Natural killer cell (primary cell): ENCODE data around the gene HSD17B3. TPM values are rescaled to one million over a fixed set of nuclear protein-coding genes. Genes with fewer than 3 reads are reported as not detected.

Source experiments
- ATAC-seq, 3 donors: fragments of 150-1000 bp in 2 of 3; fragments of 200-7000 bp in 1 of 3; cut with Tn5 transposase; 1 replicate in 1 of 3; 2 replicates in 2 of 3; pipeline ENCODE4 v1.10.0; 2021; ENCODE audit warnings: mild to moderate bottlenecking in 2 of 3, moderate library complexity in 2 of 3
- DNase-seq, 2 donors: peaks; one replicate each; pipeline versions ENCODE4 v3.0.0 to v3.0.0-alpha.2; 2013 to 2021; ENCODE audit warnings: mixed read lengths in 1 of 2
- H3K27ac ChIP-seq: one replicate; pipeline ENCODE4 v1.5.1; 2013; ENCODE audit warnings: mild to moderate bottlenecking, low read length
- H3K27me3 ChIP-seq: one replicate; pipeline ENCODE4 v1.6.1; 2013; ENCODE audit warnings: low read length; ENCODE audit not compliant: control insufficient read depth, insufficient read depth
- H3K36me3 ChIP-seq: one replicate; pipeline ENCODE4 v1.6.1; 2013; ENCODE audit warnings: low read length; ENCODE audit not compliant: control insufficient read depth, insufficient read depth
- H3K4me1 ChIP-seq: one replicate; pipeline ENCODE4 v1.6.1; 2013; ENCODE audit warnings: low read length; ENCODE audit not compliant: control insufficient read depth, insufficient read depth
- H3K4me3 ChIP-seq: one replicate; pipeline ENCODE4 v1.5.1; 2013; ENCODE audit warnings: low read length
- H3K9me3 ChIP-seq: one replicate; pipeline ENCODE4 v1.6.1; 2013; ENCODE audit warnings: low read length; ENCODE audit not compliant: control insufficient read depth, insufficient read depth
- H3K27ac Mint-ChIP-seq, 2 donors: one replicate each; pipeline ENCODE4 v1.8.0; 2022; ENCODE audit warnings: mild to moderate bottlenecking in 2 of 2, mixed read lengths in 2 of 2, moderate library complexity in 1 of 2
- H3K27me3 Mint-ChIP-seq, 2 donors: one replicate each; pipeline ENCODE4 v1.8.0; 2022; ENCODE audit warnings: low read depth in 2 of 2, mixed read lengths in 2 of 2
- H3K36me3 Mint-ChIP-seq: one replicate; pipeline ENCODE4 v1.8.0; 2022; ENCODE audit warnings: mixed read lengths
- H3K4me1 Mint-ChIP-seq, 2 donors: one replicate each; pipeline ENCODE4 v1.8.0; 2022; ENCODE audit warnings: mixed read lengths in 2 of 2
- H3K4me3 Mint-ChIP-seq: one replicate; pipeline ENCODE4 v1.8.0; 2022; ENCODE audit warnings: mild to moderate bottlenecking, moderate library complexity, mixed read lengths
- H3K9me3 Mint-ChIP-seq, 2 donors: one replicate each; pipeline ENCODE4 v1.8.0; 2022; ENCODE audit warnings: mixed read lengths in 2 of 2
- WGBS: methylation state at CpG from one replicate; pipeline ENCODE4 v1.1.7; 2013; ENCODE audit warnings: missing lambda C conversion rate; ENCODE audit not compliant: insufficient coverage; 5-methylcytosine and 5-hydroxymethylcytosine counted together
- intact Hi-C: fragments of 100-400 bp; cut with micrococcal nuclease; formaldehyde crosslinking; loops from one replicate; pipeline ENCODE4 v1.14.2; 2022
- total RNA-seq, 4 donors: library from RNA; stranded (reverse); fragments of 120-200 nt in 1 of 4; gene quantifications; one replicate each; pipeline versions ENCODE4 v1.2.3 to v1.2.4, GENCODE V29; 2013 to 2022
- TF ChIP-seq, protein P1 (sequence below): fragments of 200-600 bp; IDR thresholded peaks from one replicate; pipeline ENCODE4 v1.8.0; 2022; ENCODE audit warnings: antibody characterized with exemption

The HSD17B3 gene
- total RNA-seq, 3 donors from 2014 or later (not counting 1 experiment from before 2014, with no cell fraction given) = 0.68 to 0.96 (median 0.80) TPM

DNA sequence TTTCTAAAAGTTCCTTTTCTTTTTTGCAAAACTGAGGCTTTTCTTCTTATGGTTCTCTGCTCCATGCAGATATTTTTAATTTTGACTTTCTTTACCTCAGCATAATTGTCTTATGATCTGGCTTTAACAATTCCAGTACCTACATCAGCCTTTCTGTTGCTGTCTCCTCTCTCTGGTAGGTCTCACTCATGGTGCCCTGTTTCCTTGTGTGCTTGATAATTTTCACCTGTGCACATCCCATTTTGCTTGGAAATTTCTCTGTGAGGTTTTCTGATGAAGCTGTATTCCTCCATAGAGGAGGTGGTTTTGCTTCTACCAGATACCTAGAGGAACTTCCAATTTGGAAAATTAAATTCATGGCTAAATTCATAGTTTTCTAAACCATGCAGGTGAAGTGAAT lies 2.3 kb upstream of the HSD17B3 start:
- H3K4me1 ChIP-seq = no peaks in the 10 kb centered on the region
- TF ChIP-seq, protein P1, sequence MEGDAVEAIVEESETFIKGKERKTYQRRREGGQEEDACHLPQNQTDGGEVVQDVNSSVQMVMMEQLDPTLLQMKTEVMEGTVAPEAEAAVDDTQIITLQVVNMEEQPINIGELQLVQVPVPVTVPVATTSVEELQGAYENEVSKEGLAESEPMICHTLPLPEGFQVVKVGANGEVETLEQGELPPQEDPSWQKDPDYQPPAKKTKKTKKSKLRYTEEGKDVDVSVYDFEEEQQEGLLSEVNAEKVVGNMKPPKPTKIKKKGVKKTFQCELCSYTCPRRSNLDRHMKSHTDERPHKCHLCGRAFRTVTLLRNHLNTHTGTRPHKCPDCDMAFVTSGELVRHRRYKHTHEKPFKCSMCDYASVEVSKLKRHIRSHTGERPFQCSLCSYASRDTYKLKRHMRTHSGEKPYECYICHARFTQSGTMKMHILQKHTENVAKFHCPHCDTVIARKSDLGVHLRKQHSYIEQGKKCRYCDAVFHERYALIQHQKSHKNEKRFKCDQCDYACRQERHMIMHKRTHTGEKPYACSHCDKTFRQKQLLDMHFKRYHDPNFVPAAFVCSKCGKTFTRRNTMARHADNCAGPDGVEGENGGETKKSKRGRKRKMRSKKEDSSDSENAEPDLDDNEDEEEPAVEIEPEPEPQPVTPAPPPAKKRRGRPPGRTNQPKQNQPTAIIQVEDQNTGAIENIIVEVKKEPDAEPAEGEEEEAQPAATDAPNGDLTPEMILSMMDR = no peak
- ATAC-seq (no peak), DNase-seq (no peak)
- Mint-ChIP-seq H3K4me3 (no peak overlapping the region), H3K4me1 (no peaks in the 10 kb centered on the region), H3K36me3 (no peaks in the 10 kb centered on the region), H3K27ac (no peak overlapping the region), H3K9me3 (no peaks in the 10 kb centered on the region), H3K27me3 (peaks cover 7 to 22% of the 10 kb centered on the region in 2 donors)
- no peak overlapping the region for H3K27ac ChIP-seq
- H3K36me3 ChIP-seq = no peaks in the 10 kb centered on the region
- H3K4me3 ChIP-seq = no peak overlapping the region
- no peaks in the 10 kb centered on the region for H3K27me3 ChIP-seq
- no peaks in the 10 kb centered on the region for H3K9me3 ChIP-seq
- intact Hi-C loops = no loop called here

DNA sequence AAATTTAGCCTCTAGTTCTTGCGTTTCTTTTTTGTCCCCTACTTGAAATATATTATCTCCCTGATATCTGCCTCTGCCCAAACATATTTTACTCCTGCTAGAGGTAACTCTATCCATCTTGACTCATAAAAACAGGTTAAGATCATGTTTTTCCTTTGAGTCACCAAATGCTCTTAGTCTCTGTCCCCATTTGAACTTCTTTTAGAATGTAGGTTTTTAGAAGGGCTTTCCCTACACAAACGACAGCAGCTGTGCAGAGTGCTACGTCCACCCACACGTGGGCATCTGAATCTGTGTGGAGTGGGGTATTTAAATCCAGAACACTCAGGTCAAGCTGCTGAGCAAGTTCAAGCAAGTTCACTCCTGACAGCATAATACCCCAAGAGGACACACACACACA lies 2.2 kb downstream of the HSD17B3 start:
- Mint-ChIP-seq H3K4me3 (no peak overlapping the region), H3K27me3 (peaks cover 10 to 25% of the 10 kb centered on the region in 2 donors), H3K4me1 (no peaks in the 10 kb centered on the region), H3K9me3 (no peaks in the 10 kb centered on the region), H3K36me3 (no peaks in the 10 kb centered on the region), H3K27ac (no peak overlapping the region)
- TF ChIP-seq, protein P1 = no peak
- no peaks in the 10 kb centered on the region for H3K36me3 ChIP-seq
- H3K27me3 ChIP-seq = no peaks in the 10 kb centered on the region
- ATAC-seq (no peak), DNase-seq (no peak)
- H3K4me1 ChIP-seq = no peaks in the 10 kb centered on the region
- intact Hi-C loops = no loop called here
- H3K9me3 ChIP-seq = no peaks in the 10 kb centered on the region
- H3K27ac ChIP-seq = no peak overlapping the region
- H3K4me3 ChIP-seq = no peak overlapping the region
- 77% methylated on average over 1 of the region's 4 CpGs for WGBS

DNA sequence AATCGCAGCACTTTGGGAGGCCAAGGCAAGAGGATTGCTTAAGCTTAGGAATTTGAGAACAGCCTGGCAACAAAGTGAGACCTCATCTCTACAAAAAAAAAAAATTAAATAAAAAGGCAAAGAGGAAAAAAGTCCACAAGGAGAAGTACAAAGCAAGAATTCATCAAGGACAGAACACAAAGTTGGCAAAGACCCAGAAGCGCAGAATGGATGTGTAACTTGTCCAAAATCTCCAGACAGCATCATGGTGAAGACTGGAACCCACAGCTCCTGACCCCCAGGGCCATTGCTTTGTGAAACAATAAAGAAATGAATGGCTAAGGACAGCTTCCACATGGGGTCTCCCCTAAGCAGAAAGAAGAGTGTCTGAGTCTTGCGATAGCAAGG lies 7.8 kb downstream of the HSD17B3 start:
- H3K36me3 Mint-ChIP-seq = no peaks in the 10 kb centered on the region
- DNase-seq = no peak

More for the DNA sequence above, 7.8 kb downstream of the HSD17B3 start:
- Mint-ChIP-seq H3K27me3 (peaks cover 13 to 14% of the 10 kb centered on the region in 2 donors), H3K27ac (no peak overlapping the region), H3K4me3 (no peak overlapping the region), H3K4me1 (no peaks in the 10 kb centered on the region), H3K9me3 (no peaks in the 10 kb centered on the region)
- no peak overlapping the region for H3K27ac ChIP-seq
- no peak overlapping the region for H3K4me3 ChIP-seq
- H3K9me3 ChIP-seq = no peaks in the 10 kb centered on the region
- TF ChIP-seq, protein P1 = no peak
- H3K36me3 ChIP-seq = no peaks in the 10 kb centered on the region
- no peaks in the 10 kb centered on the region for H3K27me3 ChIP-seq
- H3K4me1 ChIP-seq = no peaks in the 10 kb centered on the region
- no peak for ATAC-seq
- intact Hi-C loops = no loop called here
- WGBS = 98% methylated on average over 3 of the region's 3 CpGs
